Mononuclear cell (primary cell): Measurements from ENCODE around the gene DENND2A. TPM values are rescaled to one million over a fixed set of nuclear protein-coding genes. Genes with fewer than 3 reads are reported as not detected.
"Not testable (repeated sequence)": the region's sequence is repeated elsewhere in the genome, so short reads cannot be mapped to it uniquely, and the experiment has no call there.

Source experiments
- H3K27me3 ChIP-seq: 2 replicates; pipeline ENCODE4 v1.6.0; 2011; ENCODE audit warnings: low read length, control low read depth; ENCODE audit not compliant: insufficient read depth
- H3K4me1 ChIP-seq: 2 replicates; pipeline ENCODE4 v1.5.1; 2011; ENCODE audit warnings: mild to moderate bottlenecking, low read length, control low read depth; ENCODE audit not compliant: insufficient read depth
- H3K4me3 ChIP-seq: 2 replicates; pipeline ENCODE4 v1.5.1; 2011; ENCODE audit warnings: mild to moderate bottlenecking, low read length, moderate library complexity
- H3K9me3 ChIP-seq: 2 replicates; pipeline ENCODE4 v1.5.1; 2011; ENCODE audit warnings: low read depth, mild to moderate bottlenecking, control low read depth, low read length
- total RNA-seq: library from RNA; depleted of rRNA; stranded (reverse); fragments of >200 nt; gene quantifications from one replicate; pipeline ENCODE4 v1.2.3, GENCODE V29; 2012

The DENND2A gene
- total RNA-seq, 1 donor, result not detected

GRCh38 chr7:140546947-140547346 is 93.7 kb downstream of the DENND2A start:
- H3K4me3 ChIP-seq, result no peak overlapping the region
- no peaks in the 10 kb centered on the region for H3K4me1 ChIP-seq
- H3K27me3 ChIP-seq, result no peaks in the 10 kb centered on the region
- H3K9me3 ChIP-seq, result no peaks in the 10 kb centered on the region

GRCh38 chr7:140544388-140544826 is 96.2 kb downstream of the DENND2A start:
- H3K4me3 ChIP-seq, result no peak overlapping the region
- no peaks in the 10 kb centered on the region for H3K9me3 ChIP-seq
- H3K4me1 ChIP-seq, result no peaks in the 10 kb centered on the region
- H3K27me3 ChIP-seq, result no peaks in the 10 kb centered on the region

GRCh38 chr7:140542228-140542603 is 98.4 kb downstream of the DENND2A start:
- no peaks in the 10 kb centered on the region for H3K27me3 ChIP-seq
- no peaks in the 10 kb centered on the region for H3K4me1 ChIP-seq
- H3K4me3 ChIP-seq, result no peak overlapping the region
- H3K9me3 ChIP-seq, result no peaks in the 10 kb centered on the region

- H3K4me1 ChIP-seq, result no peaks in the 10 kb centered on the region
- no peaks in the 10 kb centered on the region for H3K27me3 ChIP-seq
- no peak overlapping the region for H3K4me3 ChIP-seq
- H3K9me3 ChIP-seq, result no peaks in the 10 kb centered on the region
These were observed 98.9 kb downstream of the DENND2A start for GRCh38 chr7:140541513-140542227.

GRCh38 chr7:140541176-140541512 is 99.5 kb downstream of the DENND2A start:
- no peaks in the 10 kb centered on the region for H3K4me1 ChIP-seq
- H3K27me3 ChIP-seq, result no peaks in the 10 kb centered on the region
- no peak overlapping the region for H3K4me3 ChIP-seq
- no peaks in the 10 kb centered on the region for H3K9me3 ChIP-seq

- Histone ChIP-seq H3K4me3 (no peak overlapping the region), H3K9me3 (no peaks in the 10 kb centered on the region), H3K4me1 (no peaks in the 10 kb centered on the region), H3K27me3 (no peaks in the 10 kb centered on the region)
These were observed 100.4 kb downstream of the DENND2A start for GRCh38 chr7:140540136-140540777.

- Histone ChIP-seq H3K9me3 (no peaks in the 10 kb centered on the region), H3K4me3 (no peak overlapping the region), H3K27me3 (no peaks in the 10 kb centered on the region)
These were observed 101.2 kb downstream of the DENND2A start for GRCh38 chr7:140539461-140539860.

GRCh38 chr7:140537750-140538482 is 102.7 kb downstream of the DENND2A start:
- Histone ChIP-seq H3K9me3 (no peaks in the 10 kb centered on the region), H3K4me1 (no peaks in the 10 kb centered on the region), H3K27me3 (no peaks in the 10 kb centered on the region), H3K4me3 (no peak overlapping the region)

More at GRCh38 chr7:140539461-140539860, 101.2 kb downstream of the DENND2A start:
- H3K4me1 ChIP-seq, result no peaks in the 10 kb centered on the region

- Histone ChIP-seq H3K4me3 (no peak overlapping the region), H3K9me3 (no peaks in the 10 kb centered on the region), H3K27me3 (no peaks in the 10 kb centered on the region), H3K4me1 (no peaks in the 10 kb centered on the region)
These were observed 105.9 kb downstream of the DENND2A start for GRCh38 chr7:140534743-140535142.

- Histone ChIP-seq H3K9me3 (no peaks in the 10 kb centered on the region), H3K27me3 (no peaks in the 10 kb centered on the region), H3K4me3 (no peak overlapping the region), H3K4me1 (no peaks in the 10 kb centered on the region)
These were observed 107.2 kb downstream of the DENND2A start for GRCh38 chr7:140533394-140533872.

- peaks cover 20% of the 10 kb centered on the region for H3K4me1 ChIP-seq
- H3K27me3 ChIP-seq, H3K9me3 ChIP-seq, H3K4me3 ChIP-seq: not testable (repeated sequence)
These were observed 111.2 kb downstream of the DENND2A start for GRCh38 chr7:140529428-140529827.

GRCh38 chr7:140526787-140527664 is 113.6 kb downstream of the DENND2A start:
- Histone ChIP-seq H3K4me1 (peaks cover 20% of the 10 kb centered on the region), H3K9me3 (no peaks in the 10 kb centered on the region), H3K27me3 (no peaks in the 10 kb centered on the region), H3K4me3 (no peak overlapping the region)

- H3K4me1 ChIP-seq, result peaks cover 20% of the 10 kb centered on the region
- no peaks in the 10 kb centered on the region for H3K9me3 ChIP-seq
- H3K4me3 ChIP-seq, result no peak overlapping the region
- H3K27me3 ChIP-seq, result no peaks in the 10 kb centered on the region
These were observed 114.4 kb downstream of the DENND2A start for GRCh38 chr7:140526214-140526613.

- H3K4me3 ChIP-seq, result no peak overlapping the region
- peaks cover 20% of the 10 kb centered on the region for H3K4me1 ChIP-seq
- H3K9me3 ChIP-seq, result no peaks in the 10 kb centered on the region
- no peaks in the 10 kb centered on the region for H3K27me3 ChIP-seq
These were observed 114.9 kb downstream of the DENND2A start for GRCh38 chr7:140525743-140526142.
